NCI-H2227 treated with DMSO at 0.1 percent for 48 hours (cell line): ENCODE results near the gene JPH2.
"Not testable (repeated sequence)": the region's sequence is repeated elsewhere in the genome, so short reads cannot be mapped to it uniquely, and the experiment has no call there.

Source experiments
- DNase-seq: peaks from one replicate; lab custom pipeline; 2025; lab: John Stamatoyannopoulos, UW

JPH2 gene

GRCh38 chr20:44159125-44159524, 27.9 kb downstream of the JPH2 start:
- no peak for DNase-seq

DNA sequence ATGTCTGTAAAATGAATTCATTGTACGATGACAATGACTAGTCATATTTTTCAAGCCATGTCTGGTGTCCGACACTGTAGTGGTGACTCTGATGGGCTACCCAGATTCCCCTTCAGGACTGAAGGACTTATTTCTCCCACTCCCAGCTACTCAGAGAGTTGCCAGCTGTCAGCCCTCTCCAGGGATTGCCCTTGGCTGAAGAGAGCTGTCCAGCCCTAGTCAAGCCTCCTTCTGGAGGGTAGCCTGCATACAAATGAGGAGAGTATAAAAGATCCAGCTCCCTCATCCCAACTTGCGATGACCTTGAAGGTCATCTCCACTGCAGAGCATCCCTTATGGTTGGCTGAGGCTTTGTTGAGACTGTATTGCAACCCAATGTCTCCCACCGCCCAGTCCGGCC, 29.9 kb downstream of the JPH2 start:
- DNase-seq, result no peak

- no peak for DNase-seq
Observed at GRCh38 chr20:44154521-44155001, 32.4 kb downstream of the JPH2 start.

- no peak for DNase-seq
Observed at GRCh38 chr20:44153636-44154043, 33.3 kb downstream of the JPH2 start.

DNA sequence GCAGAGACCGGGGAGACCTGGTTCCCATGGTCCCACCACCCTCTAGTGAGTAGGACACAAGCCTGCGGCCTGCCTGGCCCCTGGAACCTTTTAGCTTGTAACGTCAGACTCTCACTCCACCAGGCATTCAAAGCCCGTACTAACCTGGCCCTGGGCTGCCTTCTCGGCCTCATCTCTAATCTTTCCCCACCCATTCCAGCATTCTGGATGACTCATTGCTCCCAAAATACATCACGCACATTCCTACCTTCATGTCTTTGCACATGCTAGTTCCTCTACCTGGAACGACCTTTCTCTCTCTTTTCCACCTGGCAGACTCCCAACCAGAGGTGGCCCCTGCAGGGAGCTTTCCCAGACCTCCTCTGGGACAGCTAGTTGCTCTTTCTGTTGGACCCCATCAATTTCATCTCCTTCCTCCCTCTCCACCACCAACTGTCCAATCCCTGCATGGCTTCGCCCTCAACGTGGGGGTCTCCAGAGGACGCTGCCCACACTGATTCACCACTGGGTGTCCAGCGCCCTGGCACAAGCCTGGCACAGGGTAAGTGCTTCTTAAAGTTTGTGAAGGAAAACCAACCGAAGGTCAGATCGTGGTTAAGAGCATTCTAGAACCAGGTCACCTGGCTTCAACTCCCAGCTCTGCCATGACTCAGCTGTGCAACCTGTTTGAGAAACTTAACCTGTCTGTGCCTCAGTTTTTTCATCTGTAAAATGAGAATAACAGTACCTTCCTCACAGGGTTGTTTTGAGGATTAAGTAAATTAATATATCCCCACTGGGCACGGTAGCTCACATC, 35.2 kb downstream of the JPH2 start:
- DNase-seq, result no peak

GRCh38 chr20:44146272-44146671, 40.7 kb downstream of the JPH2 start:
- DNase-seq, result no peak

- DNase-seq, result no peak
Observed at GRCh38 chr20:44145131-44145775, 41.7 kb downstream of the JPH2 start.

GRCh38 chr20:44143936-44144335, 43.1 kb downstream of the JPH2 start:
- DNase-seq, result no peak

- DNase-seq, result no peak
Observed at GRCh38 chr20:44142413-44142812, 44.6 kb downstream of the JPH2 start.

DNA sequence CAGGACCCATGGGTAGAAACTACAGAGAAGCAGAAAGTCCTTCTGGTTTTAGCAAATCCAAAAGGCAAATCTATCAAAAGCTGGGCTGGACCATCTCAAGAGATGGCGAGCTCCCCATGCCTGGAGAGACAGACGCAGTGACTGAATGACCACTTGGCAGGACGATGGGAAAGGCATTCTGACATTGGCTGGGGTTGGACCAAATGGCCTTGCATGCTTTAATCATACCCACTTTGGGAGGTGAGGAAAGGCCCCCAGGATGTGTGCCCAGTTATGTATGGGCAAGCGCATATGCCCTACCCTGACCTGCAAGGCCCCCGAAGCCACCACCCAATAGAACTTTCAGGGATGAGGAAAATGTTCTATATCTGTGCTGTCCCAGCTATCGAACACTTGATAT, 45.1 kb downstream of the JPH2 start:
- DNase-seq, result no peak

- no peak for DNase-seq
Observed at GRCh38 chr20:44138867-44139266, 48.1 kb downstream of the JPH2 start.

GRCh38 chr20:44137266-44137801, 49.7 kb downstream of the JPH2 start:
- no peak for DNase-seq

- no peak for DNase-seq
Observed at GRCh38 chr20:44136579-44137265, 50.3 kb downstream of the JPH2 start.

GRCh38 chr20:44135417-44136204, 51.4 kb downstream of the JPH2 start:
- no peak for DNase-seq

DNA sequence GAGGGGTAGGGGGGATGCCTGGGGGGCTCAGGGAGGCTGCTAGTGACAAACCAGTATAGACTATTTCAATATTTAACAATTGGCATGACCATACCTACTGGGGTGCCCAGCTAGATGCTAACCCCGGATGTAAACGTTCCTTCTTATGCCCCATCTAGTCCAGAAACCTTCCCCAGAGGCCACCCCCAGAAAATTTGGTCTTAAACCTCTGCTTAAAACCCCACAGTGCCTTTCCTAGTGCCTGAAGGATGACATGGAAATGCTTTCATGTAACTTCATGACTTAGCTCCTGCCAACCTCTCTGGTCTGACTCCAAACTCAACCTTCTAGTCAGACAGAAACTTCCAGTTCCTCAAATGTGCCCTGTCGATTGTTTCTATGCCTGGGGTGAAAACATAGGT, 52.0 kb downstream of the JPH2 start:
- no peak for DNase-seq

DNA sequence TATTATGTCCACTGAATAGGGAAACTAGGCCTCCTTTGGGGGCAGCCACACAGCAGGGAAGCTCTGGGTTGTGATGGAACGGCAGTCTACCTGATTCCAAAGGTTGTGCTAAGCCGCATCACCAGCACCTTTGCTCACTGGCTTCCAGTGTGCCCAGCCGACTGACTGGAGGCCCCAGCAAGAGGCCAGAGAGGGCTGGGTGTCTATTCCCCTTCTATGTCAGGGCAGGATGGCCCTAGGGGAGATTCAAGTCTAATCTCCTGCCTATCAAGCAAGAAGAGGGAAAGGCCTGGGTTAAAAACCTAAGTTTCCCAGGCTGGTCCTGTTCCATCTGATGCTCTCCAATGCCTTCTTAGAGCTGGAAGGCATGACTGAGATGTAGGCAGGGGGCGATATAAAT, 53.6 kb downstream of the JPH2 start:
- no peak for DNase-seq

- DNase-seq, result no peak
Observed at GRCh38 chr20:44131704-44132103, 55.3 kb downstream of the JPH2 start.

- no peak for DNase-seq
Observed at GRCh38 chr20:44129911-44130718, 56.9 kb downstream of the JPH2 start.

GRCh38 chr20:44129300-44129699, 57.7 kb downstream of the JPH2 start:
- DNase-seq, result not testable (repeated sequence)

- no peak for DNase-seq
Observed at GRCh38 chr20:44126445-44126844, 60.5 kb downstream of the JPH2 start.
